EH (cell line): ENCODE data around the gene TNK2.
"Not testable (repeated sequence)": the region's sequence is repeated elsewhere in the genome, so short reads cannot be mapped to it uniquely, and the experiment has no call there.

Experiments used
- DNase-seq: peaks from one replicate; pipeline ENCODE4 v3.0.0-alpha.2; 2015; ENCODE audit warnings: low read depth

TNK2 gene

DNA sequence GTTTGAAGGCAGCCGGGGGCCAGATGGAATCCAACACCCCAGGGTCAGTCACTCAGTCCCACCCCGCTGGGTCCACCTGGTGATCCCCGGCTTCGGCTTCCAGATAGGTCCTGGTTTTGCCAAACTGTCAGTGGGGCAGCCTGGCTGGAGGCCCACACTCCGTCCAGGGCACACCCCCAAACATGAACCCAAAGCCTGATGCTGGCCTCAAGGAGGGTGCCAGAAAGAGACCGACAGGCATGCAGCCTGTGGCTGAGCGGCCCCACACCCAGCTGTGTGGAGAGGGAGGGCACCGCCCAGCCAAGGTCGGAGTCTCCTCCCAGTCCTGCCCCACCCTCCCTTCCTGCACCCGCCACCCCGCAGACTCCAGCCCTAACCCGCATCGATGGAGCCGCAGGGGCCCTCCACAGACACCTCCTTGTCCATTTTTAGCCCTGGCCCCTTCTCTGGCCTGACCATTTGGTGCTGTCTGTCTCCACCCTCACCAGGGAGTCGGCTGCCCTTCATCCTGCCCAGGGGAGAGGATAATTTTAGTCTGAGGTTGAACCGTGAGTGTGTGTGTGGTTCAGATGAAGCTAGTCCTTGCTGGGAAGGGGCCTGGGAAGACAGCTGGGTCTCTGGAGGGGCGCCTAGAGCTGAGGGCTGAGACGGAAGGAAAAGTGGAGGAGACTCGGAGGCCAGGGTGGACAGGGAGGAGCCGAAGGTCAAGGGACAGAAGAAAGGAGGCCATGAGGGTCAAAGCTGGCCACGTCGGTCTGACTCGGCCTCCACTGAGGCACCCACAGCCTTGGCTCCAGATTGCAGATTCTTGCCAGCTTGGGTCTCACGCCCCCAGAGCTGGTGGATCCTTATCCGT, 23.1 kb downstream of the TNK2 start:
- no peak for DNase-seq

- DNase-seq: no peak
These were observed 23.7 kb downstream of the TNK2 start for GRCh38 chr3:195884691-195885035.

GRCh38 chr3:195883801-195884200, 24.6 kb downstream of the TNK2 start:
- DNase-seq: no peak

GRCh38 chr3:195883160-195883559, 25.2 kb downstream of the TNK2 start:
- no peak for DNase-seq

- DNase-seq: no peak
These were observed 26.3 kb downstream of the TNK2 start for GRCh38 chr3:195882002-195882441.

GRCh38 chr3:195881276-195881988, 26.9 kb downstream of the TNK2 start:
- no peak for DNase-seq

GRCh38 chr3:195880037-195880431, 28.3 kb downstream of the TNK2 start:
- DNase-seq: no peak

DNA sequence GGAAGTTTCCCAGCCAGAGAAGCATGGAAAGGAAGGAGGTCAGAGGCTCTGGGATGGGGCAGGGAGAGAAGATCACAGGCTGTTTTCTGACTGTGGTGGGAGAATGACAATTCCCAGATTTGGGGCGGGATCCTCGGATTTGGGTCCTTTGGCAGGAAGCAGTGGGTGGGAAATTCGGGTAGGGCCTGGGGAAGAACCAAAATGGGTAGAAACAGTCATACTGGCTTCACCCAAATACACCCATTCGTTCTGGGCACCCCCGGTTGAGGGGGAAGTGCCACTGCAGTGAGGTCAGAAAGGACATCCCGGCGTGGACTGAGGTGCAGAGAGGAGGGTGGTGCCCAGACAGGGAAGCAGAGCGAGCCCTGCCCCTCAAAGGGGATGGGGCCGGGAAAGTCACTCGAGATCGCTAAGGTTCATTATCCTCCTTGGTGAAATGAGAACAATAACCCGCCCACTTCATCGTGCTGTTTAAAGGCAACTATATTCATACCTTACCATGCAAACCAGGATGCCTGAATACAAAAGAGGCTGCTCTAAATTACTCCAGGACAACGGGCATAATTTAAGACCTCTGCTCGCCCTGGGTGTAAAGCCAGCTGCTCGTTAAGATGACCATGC, 28.8 kb downstream of the TNK2 start:
- no peak for DNase-seq

- DNase-seq: no peak
These were observed 29.7 kb downstream of the TNK2 start for GRCh38 chr3:195878424-195879274.

DNA sequence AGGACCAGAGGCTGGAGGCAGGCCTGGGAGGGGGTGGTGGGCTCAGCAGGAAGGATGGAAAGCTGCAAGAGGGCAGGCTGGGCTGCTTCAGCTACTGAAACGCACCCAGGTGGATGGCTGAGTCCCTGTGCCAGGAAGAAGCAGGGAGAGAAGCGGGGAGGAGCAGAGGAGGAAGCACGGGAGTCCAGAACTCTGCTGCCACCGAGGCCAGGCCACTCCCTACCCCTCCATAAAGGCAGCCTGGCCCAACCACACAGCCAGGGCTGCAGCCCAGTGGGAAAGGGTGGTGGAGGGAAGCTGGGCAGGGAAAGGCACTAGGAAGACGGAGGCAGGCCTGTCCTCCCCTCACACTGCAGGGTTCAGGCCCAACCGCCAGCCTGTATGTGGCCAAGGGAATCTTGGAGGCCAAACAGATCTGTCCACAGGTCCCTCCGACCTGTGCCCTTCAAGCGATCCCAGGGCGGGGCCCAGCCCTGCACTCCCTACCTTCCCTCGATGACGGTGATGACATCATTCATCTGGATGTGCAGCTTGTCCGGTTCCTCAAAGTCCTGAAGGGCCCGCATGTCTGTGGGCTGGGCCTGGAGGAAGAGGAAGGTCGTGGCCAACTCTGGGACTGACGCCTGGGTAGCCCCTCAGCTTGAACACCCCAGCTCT, 30.5 kb downstream of the TNK2 start:
- DNase-seq: no peak

- DNase-seq: no peak
These were observed 31.1 kb downstream of the TNK2 start for GRCh38 chr3:195877136-195877715.

GRCh38 chr3:195876297-195877064, 31.9 kb downstream of the TNK2 start:
- DNase-seq: no peak

DNA sequence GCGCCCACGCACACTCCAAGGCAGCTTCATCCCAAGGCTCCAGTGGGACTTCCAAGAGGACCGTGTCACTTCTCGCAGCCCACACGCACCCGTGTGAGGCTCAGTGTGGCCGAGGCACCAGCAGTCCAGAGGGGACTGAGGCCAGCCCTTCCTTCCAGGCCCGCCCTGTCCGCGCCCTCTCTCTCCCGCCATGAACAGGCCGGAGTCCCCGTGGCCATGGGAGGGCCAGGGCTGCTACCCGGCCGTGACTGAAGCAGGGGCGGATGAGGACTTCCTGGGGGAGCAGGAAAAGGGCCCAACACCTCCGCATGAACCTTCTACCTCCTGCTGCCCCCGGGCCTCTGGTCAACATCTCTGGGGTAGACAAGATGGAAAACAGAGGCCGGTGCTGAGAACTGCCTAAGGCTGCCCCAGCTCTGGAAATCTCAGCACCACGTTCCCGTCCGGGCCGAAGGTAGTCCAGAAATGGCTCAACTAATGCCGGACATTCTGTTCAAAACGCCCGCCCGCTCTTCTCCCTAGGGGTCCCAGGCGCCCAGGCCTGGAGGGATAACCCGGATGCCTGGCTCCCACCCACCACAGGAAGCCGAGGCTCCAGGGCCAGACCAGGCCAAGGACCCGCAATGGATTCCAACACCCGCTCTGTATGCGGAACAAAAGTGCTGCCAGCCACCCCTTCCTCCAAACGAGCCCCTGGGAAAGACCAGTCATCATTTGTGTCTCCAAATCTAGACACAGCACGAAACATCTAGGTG, 32.7 kb downstream of the TNK2 start:
- no peak for DNase-seq

GRCh38 chr3:195873971-195874370, 34.4 kb downstream of the TNK2 start:
- DNase-seq: peak; percentile 36

- DNase-seq: no peak
These were observed 35.0 kb downstream of the TNK2 start for GRCh38 chr3:195873281-195873887.

DNA sequence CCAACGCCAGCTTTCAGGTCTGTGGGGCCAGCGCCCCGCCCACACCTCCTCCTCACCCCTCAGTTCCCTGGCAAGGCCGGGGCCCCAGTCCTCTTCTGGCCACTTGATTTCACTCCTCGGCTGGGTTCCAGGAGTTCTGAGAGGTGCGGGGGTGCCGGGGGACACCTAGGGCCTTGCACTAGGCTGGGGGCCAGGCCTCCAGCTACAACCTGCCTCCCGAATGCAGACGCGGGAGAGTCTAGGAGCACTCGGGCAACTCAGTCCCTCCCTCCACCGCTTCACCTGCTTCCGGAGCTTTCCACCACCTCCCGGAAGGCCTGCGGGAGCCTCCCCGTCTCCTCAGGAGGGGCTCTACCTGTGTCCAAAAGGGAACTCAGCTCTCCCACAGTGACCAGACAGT, 35.6 kb downstream of the TNK2 start:
- DNase-seq: no peak

DNA sequence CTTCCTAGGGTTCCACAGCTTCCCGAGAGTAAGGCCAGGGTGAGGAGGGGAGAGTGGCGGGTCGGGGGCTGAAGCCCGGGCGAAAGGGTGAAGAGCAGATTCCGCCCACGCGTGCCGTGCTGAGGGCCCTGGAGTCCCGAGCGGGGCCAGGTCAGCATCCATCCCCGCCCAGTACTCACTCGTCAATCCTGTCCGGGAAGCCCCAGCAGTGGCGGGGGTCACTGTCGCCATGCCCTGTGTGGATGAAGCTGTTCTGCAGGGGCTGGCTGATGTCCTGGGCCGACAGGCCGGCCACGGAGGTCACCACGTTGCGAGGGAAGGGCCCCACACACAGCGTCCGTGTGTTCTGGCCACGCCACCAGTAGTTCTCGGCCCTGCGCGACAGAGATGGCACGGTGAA, 36.3 kb downstream of the TNK2 start:
- no peak for DNase-seq

DNA sequence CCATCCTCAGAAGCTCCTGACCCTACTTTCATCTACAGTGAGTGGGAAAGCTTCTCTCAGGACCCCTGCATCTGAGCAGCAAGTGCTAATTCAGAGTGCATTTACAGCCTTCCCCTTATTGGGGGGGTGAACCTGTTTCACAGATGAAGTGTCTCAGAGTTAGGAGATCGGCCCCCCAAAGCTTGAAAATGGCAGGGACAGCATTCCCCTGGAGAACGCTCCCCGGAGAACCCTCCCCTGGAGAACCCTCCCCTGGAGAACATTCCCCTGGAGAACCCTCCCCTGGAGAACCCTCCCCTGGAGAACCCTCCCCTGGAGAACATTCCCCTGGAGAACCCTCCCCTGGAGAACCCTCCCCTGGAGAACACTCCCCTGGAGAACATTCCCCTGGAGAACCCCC, 36.7 kb downstream of the TNK2 start:
- DNase-seq: not testable (repeated sequence)

GRCh38 chr3:195870937-195871336, 37.4 kb downstream of the TNK2 start:
- no peak for DNase-seq
